HCT116 (cell line): Measurements from ENCODE around the gene AIFM2. TPM values are rescaled to one million over a fixed set of nuclear protein-coding genes. Genes with fewer than 3 reads are reported as not detected.
"Not testable (repeated sequence)": the region's sequence is repeated elsewhere in the genome, so short reads cannot be mapped to it uniquely, and the experiment has no call there.

ENCODE experiments used
- ATAC-seq: fragments of 200-7000 bp; cut with Tn5 transposase; 2 replicates; pipeline ENCODE4 v1.9.1; 2020; ENCODE audit warnings: mild to moderate bottlenecking, moderate library complexity
- BruUV-seq: library from RNA; stranded (reverse); fragments of 400-500 nt; replicated peaks from 2 replicates; lab custom pipeline; 2021; lab: Mats Ljungman, UMichigan
- CTCF ChIA-PET: fragments of 300-600 bp; sonication (Branson Sonifier 250); formaldehyde crosslinking; loops from one replicate; lab custom pipeline; 2021; ENCODE audit warnings: antibody characterized with exemption; lab: Charles Lee
- POLR2A ChIA-PET: fragments of 300-600, 350-600 bp; sonication (Branson Sonifier 250); formaldehyde crosslinking; loops from one replicate; lab custom pipeline; 2021; ENCODE audit warnings: antibody characterized with exemption; lab: Charles Lee
- RAD21 ChIA-PET, 2 experiments: fragments of 300-600 bp; sonication (Branson Sonifier 250); formaldehyde crosslinking; loops; one replicate each; lab custom pipeline; 2023; ENCODE audit warnings: low total read pairs in 2 of 2; ENCODE audit not compliant: uncharacterized antibody in 2 of 2, unreplicated experiment in 2 of 2, low non-redundant PET in 1 of 2; lab: Charles Lee
- DNase-seq: peaks from one replicate; pipeline ENCODE4 v3.0.0-alpha.2; 2010; ENCODE audit warnings: low read depth, low spot score
- H2AFZ ChIP-seq: fragments of 200-600 bp; shearing (Covaris generic), sonication (generic); 2 replicates; pipeline ENCODE4 v1.6.1; 2017; ENCODE audit warnings: low read depth, mixed run types, mixed read lengths, antibody characterized with exemption, low read length; ENCODE audit not compliant: poor library complexity, severe bottlenecking
- H3K27ac ChIP-seq: 2 replicates; pipeline ENCODE4 v1.5.1; 2012; ENCODE audit warnings: low read depth, low read length
- H3K27me3 ChIP-seq: fragments of 200-600 bp; sonication (generic); 2 replicates; pipeline ENCODE4 v1.6.1; 2016; ENCODE audit warnings: mixed run types, low read length, mixed read lengths; ENCODE audit not compliant: insufficient read depth
- H3K36me3 ChIP-seq, 2 experiments: fragments of 200-500 bp in 1 of 2; fragments of 200-600 bp in 1 of 2; sonication (Bioruptor generic) in 1 of 2; sonication (generic) in 1 of 2; 2 replicates each; pipeline versions ENCODE4 v1.5.1 to v1.6.1; 2014 to 2016; ENCODE audit warnings: low read length in 2 of 2, inconsistent platforms in 1 of 2, mixed read lengths in 1 of 2, mixed run types in 1 of 2; ENCODE audit not compliant: insufficient read depth in 2 of 2, control insufficient read depth in 1 of 2
- H3K4me1 ChIP-seq, 2 experiments: fragments of 200-600 bp in 1 of 2; sonication (generic) in 1 of 2; 2 replicates each; pipeline versions ENCODE4 v1.5.1 to v1.6.1; 2012 to 2017; ENCODE audit warnings: low read length in 2 of 2, inconsistent platforms in 1 of 2, mild to moderate bottlenecking in 1 of 2, mixed read lengths in 1 of 2, mixed run types in 1 of 2, moderate library complexity in 1 of 2; ENCODE audit not compliant: insufficient read depth in 2 of 2, control insufficient read depth in 1 of 2
- H3K4me2 ChIP-seq: fragments of 200-600 bp; sonication (generic); 2 replicates; pipeline ENCODE4 v1.6.1; 2017; ENCODE audit warnings: mixed run types, low read length, mixed read lengths
- H3K4me3 ChIP-seq, 2 experiments: fragments of 200-600 bp in 1 of 2; sonication (generic) in 1 of 2; replicated peaks in 1 of 2; 2 replicates each; pipeline ENCODE4 v1.5.1; 2011 to 2016; ENCODE audit warnings: low read length in 2 of 2, control low read depth in 1 of 2, low read depth in 1 of 2, mild to moderate bottlenecking in 1 of 2, mixed read lengths in 1 of 2, mixed run types in 1 of 2
- H3K79me2 ChIP-seq: fragments of 200-600 bp; sonication (generic); 2 replicates; pipeline ENCODE4 v1.6.1; 2017; ENCODE audit warnings: mild to moderate bottlenecking, mixed run types, low read length, moderate library complexity, mixed read lengths; ENCODE audit not compliant: insufficient read depth
- H3K9ac ChIP-seq: fragments of 200-600 bp; sonication (generic); 2 replicates; pipeline ENCODE4 v1.6.1; 2016; ENCODE audit warnings: low read length, mixed read lengths
- H3K9me2 ChIP-seq: fragments of 200-600 bp; sonication (generic), shearing (Covaris generic); 2 replicates; pipeline ENCODE4 v1.6.1; 2017; ENCODE audit warnings: mixed run types, mild to moderate bottlenecking, moderate library complexity; ENCODE audit not compliant: insufficient read depth
- H3K9me3 ChIP-seq, 2 experiments: fragments of 200-500 bp in 1 of 2; fragments of 200-600 bp in 1 of 2; sonication (Bioruptor generic) in 1 of 2; sonication (generic) in 1 of 2; 2 replicates each; pipeline ENCODE4 v1.6.1; 2014 to 2017; ENCODE audit warnings: low read length in 2 of 2, mixed read lengths in 2 of 2, inconsistent platforms in 1 of 2, low read depth in 1 of 2, mild to moderate bottlenecking in 1 of 2, mixed run types in 1 of 2, moderate library complexity in 1 of 2; ENCODE audit not compliant: control insufficient read depth in 1 of 2, insufficient read depth in 1 of 2
- H4K20me1 ChIP-seq: fragments of 200-600 bp; sonication (generic), shearing (Covaris generic); 2 replicates; pipeline ENCODE4 v1.6.1; 2017; ENCODE audit warnings: mixed run types, mild to moderate bottlenecking, moderate library complexity; ENCODE audit not compliant: insufficient read depth
- ATF3 ChIP-seq: IDR thresholded peaks from 2 replicates; pipeline ENCODE4 v1.6.1; 2012
- CEBPB ChIP-seq: IDR thresholded peaks from 2 replicates; pipeline ENCODE4 v1.6.1; 2012; ENCODE audit warnings: low read depth
- EGR1 ChIP-seq: IDR thresholded peaks from 2 replicates; pipeline ENCODE4 v1.6.1; 2012; ENCODE audit warnings: low read depth
- ELF1 ChIP-seq: IDR thresholded peaks from 2 replicates; pipeline ENCODE4 v1.6.1; 2012; ENCODE audit warnings: low read depth, borderline replicate concordance
- EZH2 ChIP-seq: fragments of 200-600 bp; sonication (generic); IDR thresholded peaks from 2 replicates; pipeline ENCODE4 v1.6.1; 2017; ENCODE audit warnings: antibody characterized with exemption, mixed run types
- EZH2phosphoT487 ChIP-seq: fragments of 200-600 bp; IDR thresholded peaks from 2 replicates; pipeline ENCODE4 v1.6.1; 2018; ENCODE audit warnings: antibody characterized with exemption, borderline replicate concordance
- MAX ChIP-seq: IDR thresholded peaks from 2 replicates; pipeline ENCODE4 v1.6.1; 2012
- SRF ChIP-seq: IDR thresholded peaks from 2 replicates; pipeline ENCODE4 v1.6.1; 2012; ENCODE audit warnings: low read depth
- YY1 ChIP-seq: IDR thresholded peaks from 2 replicates; pipeline ENCODE4 v1.6.1; 2011; ENCODE audit warnings: low read length, low read depth, moderate library complexity, mild to moderate bottlenecking; ENCODE audit not compliant: insufficient replicate concordance; ENCODE audit errors: extremely low read depth
- ZBTB33 ChIP-seq: IDR thresholded peaks from 2 replicates; pipeline ENCODE4 v1.6.1; 2011; ENCODE audit warnings: mild to moderate bottlenecking, low read length, moderate library complexity; ENCODE audit not compliant: insufficient replicate concordance; ENCODE audit errors: extremely low read depth
- ZNF274 ChIP-seq: fragments of 200-500 bp; sonication (Bioruptor generic); IDR thresholded peaks from 2 replicates; pipeline ENCODE4 v1.6.1; 2014; ENCODE audit warnings: mild to moderate bottlenecking, low read depth, low read length, inconsistent platforms
- intact Hi-C: fragments of 100-400 bp; cut with micrococcal nuclease; formaldehyde crosslinking; loops from 2 replicates; pipeline ENCODE4 v1.10.0; 2022
- total RNA-seq: library from RNA; stranded (reverse); gene quantifications from one replicate; pipeline ENCODE4 v1.2.1, GENCODE V29; 2021; ENCODE audit not compliant: unreplicated experiment

The AIFM2 gene
- total RNA-seq, 1 experiment from 2014 or later: 20.0 TPM

- no peak for TF ChIP-seq ZBTB33
- TF ChIP-seq CEBPB: no peak
- no peak for TF ChIP-seq ELF1
- TF ChIP-seq ATF3: no peak
- TF ChIP-seq EZH2phosphoT487: no peak
- no peak for TF ChIP-seq EZH2
- TF ChIP-seq YY1: no peak
- TF ChIP-seq ZNF274: no peak
- TF ChIP-seq SRF: no peak
- no peak for TF ChIP-seq EGR1
- no peak for TF ChIP-seq MAX
These were observed 31.0 kb downstream of the AIFM2 start (continued) for GRCh38 chr10:70101668-70102067.

GRCh38 chr10:70101068-70101562 is 31.5 kb downstream of the AIFM2 start:
- H2AFZ ChIP-seq, DNase-seq, H3K4me2 ChIP-seq, H3K27ac ChIP-seq, RAD21 ChIA-PET, ATAC-seq, H3K79me2 ChIP-seq, H3K4me3 ChIP-seq, H3K27me3 ChIP-seq, H3K4me1 ChIP-seq, intact Hi-C loops, H4K20me1 ChIP-seq, CTCF ChIA-PET, BruUV-seq, H3K36me3 ChIP-seq, H3K9me2 ChIP-seq, H3K9me3 ChIP-seq, H3K9ac ChIP-seq, POLR2A ChIA-PET: not testable (repeated sequence)
